ENCODE results near the gene FAM227B.

FAM227B gene

DNA sequence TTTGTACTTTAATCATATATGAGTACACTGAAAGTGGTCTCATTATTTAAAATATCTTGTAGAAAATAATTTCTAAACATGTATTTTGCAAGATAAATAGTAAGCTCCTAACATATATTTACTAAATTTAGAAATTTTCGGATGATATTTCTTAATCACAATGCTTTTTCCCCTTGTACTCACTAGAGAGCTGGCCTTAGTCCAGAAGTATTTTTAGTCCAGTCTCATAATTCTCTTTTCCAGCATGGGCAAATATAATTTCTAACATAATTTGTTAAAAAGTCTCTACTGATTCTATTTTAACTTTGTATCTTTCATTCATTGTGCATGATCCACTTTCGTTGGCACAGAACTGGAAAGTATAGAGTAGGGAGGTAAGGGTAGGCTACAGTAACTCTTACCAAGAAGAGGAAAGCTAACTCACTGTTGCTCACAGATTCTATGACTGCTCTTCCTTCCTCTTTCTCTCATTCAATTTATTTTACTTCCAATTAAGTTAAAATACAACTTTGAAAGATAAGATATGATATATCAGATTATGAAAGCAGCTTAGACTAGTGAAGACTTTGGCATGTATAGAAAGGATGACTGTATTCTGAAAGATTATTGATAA, 158.3 kb downstream of the FAM227B start:
- Histone ChIP-seq H3K4me1 (ENCODE audit: insufficient read depth, low read length, poor library complexity, severe bottlenecking) (peaks cover 3% of the 10 kb centered on the region), H2AFZ (ENCODE audit: low read length) (no peak overlapping the region), H3K9ac (ENCODE audit: low read depth, low read length, poor library complexity, severe bottlenecking) (no peak overlapping the region), H3K4me3 (ENCODE audit: low read length, poor library complexity, severe bottlenecking) (no peak overlapping the region), H3K9me3 (ENCODE audit: insufficient read depth, low read depth, low read length) (no peaks in the 10 kb centered on the region), H3K79me2 (ENCODE audit: insufficient read depth, low read length) (no peaks in the 10 kb centered on the region), H4K20me1 (ENCODE audit: insufficient read depth, low read length, poor library complexity, severe bottlenecking) (no peaks in the 10 kb centered on the region), H3K9me2 (replicated peaks; ENCODE audit: low read depth, low read length) (no peaks in the 10 kb centered on the region), H3K4me2 (ENCODE audit: low read depth, low read length, poor library complexity, severe bottlenecking) (no peak overlapping the region), H3K27me3 (ENCODE audit: insufficient read depth, low read length, poor library complexity, severe bottlenecking) (no peaks in the 10 kb centered on the region), H3F3A (ENCODE audit: low read depth) (no peaks in the 10 kb centered on the region), H3K36me3 (ENCODE audit: insufficient read depth, low read length) (no peaks in the 10 kb centered on the region)
- TF ChIP-seq EZH2phosphoT487 (IDR thresholded peaks at IDR 0.05; ENCODE audit: borderline replicate concordance), result no peak
- TF ChIP-seq, protein P1, sequence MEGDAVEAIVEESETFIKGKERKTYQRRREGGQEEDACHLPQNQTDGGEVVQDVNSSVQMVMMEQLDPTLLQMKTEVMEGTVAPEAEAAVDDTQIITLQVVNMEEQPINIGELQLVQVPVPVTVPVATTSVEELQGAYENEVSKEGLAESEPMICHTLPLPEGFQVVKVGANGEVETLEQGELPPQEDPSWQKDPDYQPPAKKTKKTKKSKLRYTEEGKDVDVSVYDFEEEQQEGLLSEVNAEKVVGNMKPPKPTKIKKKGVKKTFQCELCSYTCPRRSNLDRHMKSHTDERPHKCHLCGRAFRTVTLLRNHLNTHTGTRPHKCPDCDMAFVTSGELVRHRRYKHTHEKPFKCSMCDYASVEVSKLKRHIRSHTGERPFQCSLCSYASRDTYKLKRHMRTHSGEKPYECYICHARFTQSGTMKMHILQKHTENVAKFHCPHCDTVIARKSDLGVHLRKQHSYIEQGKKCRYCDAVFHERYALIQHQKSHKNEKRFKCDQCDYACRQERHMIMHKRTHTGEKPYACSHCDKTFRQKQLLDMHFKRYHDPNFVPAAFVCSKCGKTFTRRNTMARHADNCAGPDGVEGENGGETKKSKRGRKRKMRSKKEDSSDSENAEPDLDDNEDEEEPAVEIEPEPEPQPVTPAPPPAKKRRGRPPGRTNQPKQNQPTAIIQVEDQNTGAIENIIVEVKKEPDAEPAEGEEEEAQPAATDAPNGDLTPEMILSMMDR (conservative IDR thresholded peaks at IDR 0.05; ENCODE audit: low read length), result no peak

DNA sequence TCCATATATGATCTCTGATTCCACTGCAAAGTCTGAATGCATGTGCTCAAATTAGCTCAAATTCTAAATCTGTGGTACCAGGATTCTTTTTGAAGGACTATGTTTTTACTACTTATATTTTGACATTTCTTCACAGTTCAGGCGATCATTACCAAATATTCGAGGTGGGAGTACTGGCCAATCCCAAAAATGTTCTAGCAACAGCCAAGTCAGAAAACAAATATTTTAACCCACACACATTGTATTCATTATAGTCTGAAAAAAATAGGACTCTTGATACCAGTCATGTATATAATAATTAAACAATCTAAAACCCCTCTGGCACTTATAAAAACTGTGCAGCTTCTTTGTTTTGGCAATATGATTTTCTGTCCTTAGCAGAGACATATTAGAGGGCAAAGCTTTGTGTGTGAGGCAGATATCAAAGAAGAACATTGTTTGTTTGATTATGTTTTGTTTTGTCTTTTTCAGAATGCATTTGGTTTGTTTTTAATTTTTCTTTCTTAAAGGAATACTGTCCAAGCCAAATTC, 160.1 kb downstream of the FAM227B start:
- Histone ChIP-seq H3K4me3 (ENCODE audit: low read length, poor library complexity, severe bottlenecking) (no peak overlapping the region), H3K9me2 (replicated peaks; ENCODE audit: low read depth, low read length) (no peaks in the 10 kb centered on the region), H3K4me1 (ENCODE audit: insufficient read depth, low read length, poor library complexity, severe bottlenecking) (no peaks in the 10 kb centered on the region), H3K36me3 (ENCODE audit: insufficient read depth, low read length) (no peaks in the 10 kb centered on the region), H3F3A (ENCODE audit: low read depth) (no peaks in the 10 kb centered on the region), H3K9me3 (ENCODE audit: insufficient read depth, low read depth, low read length) (no peaks in the 10 kb centered on the region), H3K9ac (ENCODE audit: low read depth, low read length, poor library complexity, severe bottlenecking) (no peak overlapping the region), H3K4me2 (ENCODE audit: low read depth, low read length, poor library complexity, severe bottlenecking) (no peak overlapping the region), H4K20me1 (ENCODE audit: insufficient read depth, low read length, poor library complexity, severe bottlenecking) (no peaks in the 10 kb centered on the region), H2AFZ (ENCODE audit: low read length) (0 out of 2 replicates have a peak overlapping the region, but pooled peaks have one; percentile 7), H3K27me3 (ENCODE audit: insufficient read depth, low read length, poor library complexity, severe bottlenecking) (no peaks in the 10 kb centered on the region), H3K79me2 (ENCODE audit: insufficient read depth, low read length) (no peaks in the 10 kb centered on the region)
- TF ChIP-seq, protein P1 (conservative IDR thresholded peaks at IDR 0.05; ENCODE audit: low read length), result no peak
- no peak for TF ChIP-seq EZH2phosphoT487 (IDR thresholded peaks at IDR 0.05; ENCODE audit: borderline replicate concordance)

DNA sequence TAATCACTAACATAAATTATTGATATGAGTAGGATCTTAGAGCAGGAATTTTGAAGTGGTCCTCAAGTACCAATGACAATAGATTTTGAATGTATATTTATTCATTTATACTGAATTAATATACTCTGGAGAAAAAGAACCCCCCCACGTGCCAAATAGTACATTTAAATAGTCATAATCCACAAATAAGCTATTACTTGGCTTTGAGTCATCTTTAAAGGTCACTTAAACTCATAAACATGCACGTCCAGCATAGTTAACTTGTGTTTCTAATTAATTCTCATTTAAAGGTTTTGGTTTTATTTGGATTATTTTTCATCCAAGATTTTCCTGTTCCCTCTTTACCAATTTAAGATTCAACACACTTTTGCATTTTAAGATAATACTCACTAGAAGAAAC, 162.5 kb downstream of the FAM227B start:
- no peak overlapping the region for H3K4me2 ChIP-seq (ENCODE audit: low read depth, low read length, poor library complexity, severe bottlenecking)
- no peaks in the 10 kb centered on the region for H3K9me3 ChIP-seq (ENCODE audit: insufficient read depth, low read depth, low read length)
- no peak overlapping the region for H3K4me3 ChIP-seq (ENCODE audit: low read length, poor library complexity, severe bottlenecking)
- no peaks in the 10 kb centered on the region for H3K79me2 ChIP-seq (ENCODE audit: insufficient read depth, low read length)
- no peaks in the 10 kb centered on the region for H3K4me1 ChIP-seq (ENCODE audit: insufficient read depth, low read length, poor library complexity, severe bottlenecking)
- H3K27me3 ChIP-seq (ENCODE audit: insufficient read depth, low read length, poor library complexity, severe bottlenecking), result no peaks in the 10 kb centered on the region
- no peaks in the 10 kb centered on the region for H3K36me3 ChIP-seq (ENCODE audit: insufficient read depth, low read length)
- no peak overlapping the region for H2AFZ ChIP-seq (ENCODE audit: low read length)
- H3K9me2 ChIP-seq (replicated peaks; ENCODE audit: low read depth, low read length), result no peaks in the 10 kb centered on the region
- TF ChIP-seq, protein P1 (conservative IDR thresholded peaks at IDR 0.05; ENCODE audit: low read length), result no peak
- no peak for TF ChIP-seq EZH2phosphoT487 (IDR thresholded peaks at IDR 0.05; ENCODE audit: borderline replicate concordance)
- no peaks in the 10 kb centered on the region for H3F3A ChIP-seq (ENCODE audit: low read depth)
- H3K9ac ChIP-seq (ENCODE audit: low read depth, low read length, poor library complexity, severe bottlenecking), result no peak overlapping the region
- no peaks in the 10 kb centered on the region for H4K20me1 ChIP-seq (ENCODE audit: insufficient read depth, low read length, poor library complexity, severe bottlenecking)

All from Loucy (cell line).